NCI-H526 treated with DMSO at 0.1 percent for 48 hours (cell line): ENCODE measurements around the gene KPTN.

ENCODE experiments used
- DNase-seq: peaks from one replicate; lab custom pipeline; 2025; lab: John Stamatoyannopoulos, UW

Gene KPTN

DNA sequence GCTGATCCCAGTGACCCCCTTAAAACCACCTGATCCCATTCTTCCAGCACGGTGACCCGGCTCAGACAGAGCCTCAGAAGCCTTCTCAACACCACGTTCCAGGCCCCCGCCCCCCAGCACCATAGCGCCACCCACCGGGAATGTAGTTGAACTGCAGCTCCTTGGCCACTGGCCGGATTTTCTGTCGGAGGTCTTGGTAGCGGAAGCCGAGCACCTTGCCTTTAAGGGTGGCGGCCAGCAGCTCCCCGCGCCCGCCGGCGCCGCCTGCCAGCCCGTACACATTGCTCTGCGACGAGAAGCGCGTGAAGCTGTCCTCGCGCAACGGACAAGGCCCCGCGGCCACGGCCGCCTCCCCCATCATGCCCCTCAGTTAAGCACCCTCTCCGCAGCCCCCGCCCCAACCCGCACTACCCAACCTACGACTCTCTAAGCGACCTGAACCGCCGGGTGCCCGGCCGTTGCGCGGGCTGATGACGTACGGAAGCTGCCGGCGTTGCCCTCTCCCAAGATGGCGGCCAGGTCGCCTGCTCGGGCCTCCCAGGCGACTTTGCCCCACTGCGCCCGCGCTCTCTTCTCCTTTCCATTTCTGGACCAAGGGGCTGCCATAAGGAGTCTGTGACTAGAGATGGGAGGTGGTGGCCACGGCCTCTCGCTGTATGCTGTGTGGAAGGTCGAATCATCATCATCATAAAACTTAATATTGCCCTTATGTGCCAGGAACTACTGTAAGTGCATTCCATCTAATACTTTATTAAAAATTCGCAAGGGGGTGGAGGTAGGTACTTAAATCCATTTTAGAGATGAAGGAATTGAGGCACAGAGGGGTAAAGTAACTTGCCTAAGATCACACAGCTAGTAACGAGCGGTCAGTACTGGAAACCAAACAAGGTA, at the start of gene KPTN:
Gene KPTN (minus strand): TSS at position 420 of the 891 bp plus-strand sequence. CDS start 59 bp downstream, at position 361.
- peak; percentile 70 for DNase-seq

DNA sequence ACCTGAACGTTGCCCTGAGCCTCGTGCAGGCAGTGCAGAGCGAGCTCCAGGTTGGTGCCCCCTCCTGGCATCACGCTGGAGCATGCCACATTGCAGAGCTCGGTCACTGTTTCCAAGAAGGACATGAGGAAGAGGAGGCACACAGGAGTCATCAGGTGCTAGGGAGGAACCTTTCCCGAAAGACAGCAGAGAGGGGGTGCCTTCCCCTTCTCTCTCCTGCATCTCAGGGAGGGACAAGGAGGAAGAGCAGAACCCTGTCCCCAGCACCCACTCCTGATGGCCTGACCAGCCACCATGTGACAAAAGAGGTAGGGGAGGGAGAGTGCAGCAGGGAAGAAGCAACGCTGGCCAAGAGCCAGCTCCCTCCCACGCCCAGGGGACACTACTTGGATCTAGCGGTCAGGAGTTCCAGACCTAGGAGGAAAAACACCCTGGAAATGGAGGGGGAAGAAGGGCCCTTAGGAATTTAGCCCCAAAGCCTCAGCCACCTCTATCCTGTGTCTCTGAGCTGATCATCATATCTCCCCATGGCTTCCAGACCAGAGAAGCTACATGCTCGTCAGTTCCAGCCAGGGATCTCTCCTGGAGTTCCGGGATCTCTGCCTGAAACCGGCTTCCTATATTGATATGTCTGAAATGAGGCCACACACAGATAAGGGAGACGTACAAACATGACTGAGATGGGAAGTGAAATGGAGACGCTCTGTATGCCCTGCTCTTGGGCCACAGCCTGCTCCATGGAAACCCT, 47.8 kb upstream of the KPTN start:
- no peak for DNase-seq

DNA sequence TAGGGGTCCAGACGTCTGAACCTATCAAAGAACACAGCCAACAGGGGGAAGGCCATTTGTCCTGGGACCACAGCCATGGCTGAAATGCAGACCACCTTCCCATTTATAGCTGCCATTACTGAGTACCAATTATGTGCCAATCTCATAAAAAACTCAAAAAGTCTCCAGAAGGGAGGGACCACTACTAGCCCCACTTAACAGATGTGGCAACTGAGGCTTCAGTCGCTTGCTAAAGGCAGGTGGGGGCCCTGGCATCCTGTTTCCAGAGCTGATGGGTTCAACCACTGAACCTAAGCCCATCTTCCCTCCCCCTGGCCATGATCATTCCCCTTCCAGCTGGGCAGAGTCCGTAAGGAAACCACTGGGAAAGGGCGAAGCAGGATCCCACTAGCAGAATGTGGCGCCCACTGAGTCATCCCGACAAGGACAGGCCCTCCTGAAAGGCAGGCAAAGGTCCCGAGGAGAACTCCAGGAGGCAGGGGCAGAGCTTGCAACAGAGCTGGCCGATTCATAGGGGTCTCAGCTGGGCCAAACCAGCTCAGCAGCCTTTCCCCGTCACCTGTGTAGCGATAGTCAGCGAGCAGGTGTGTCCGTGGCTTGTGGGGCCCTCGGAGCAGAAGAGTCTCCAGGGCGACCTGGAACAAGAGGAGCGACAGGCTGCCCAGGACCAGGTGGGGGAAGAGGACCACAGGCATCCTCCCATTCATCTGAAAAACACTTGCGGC, 45.2 kb upstream of the KPTN start:
- DNase-seq = no peak

DNA sequence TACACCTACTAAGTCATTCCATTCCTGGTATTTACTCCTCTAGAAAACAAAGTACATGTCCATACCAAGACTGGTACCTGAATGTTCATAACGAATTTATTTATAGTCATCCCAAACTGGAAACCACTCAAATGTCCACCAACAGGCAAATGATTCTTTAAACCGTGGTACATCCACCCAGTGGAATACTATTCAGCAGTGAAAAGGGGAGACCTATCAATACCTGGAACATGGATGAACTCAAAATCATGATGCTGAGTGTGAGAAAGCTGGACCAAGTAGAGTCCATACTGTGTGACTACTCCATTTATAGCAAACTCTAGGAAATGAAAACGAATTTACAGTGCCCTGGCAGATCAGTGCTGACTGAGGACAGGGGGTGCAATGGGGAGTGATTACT, 42.8 kb upstream of the KPTN start:
- DNase-seq = no peak

DNA sequence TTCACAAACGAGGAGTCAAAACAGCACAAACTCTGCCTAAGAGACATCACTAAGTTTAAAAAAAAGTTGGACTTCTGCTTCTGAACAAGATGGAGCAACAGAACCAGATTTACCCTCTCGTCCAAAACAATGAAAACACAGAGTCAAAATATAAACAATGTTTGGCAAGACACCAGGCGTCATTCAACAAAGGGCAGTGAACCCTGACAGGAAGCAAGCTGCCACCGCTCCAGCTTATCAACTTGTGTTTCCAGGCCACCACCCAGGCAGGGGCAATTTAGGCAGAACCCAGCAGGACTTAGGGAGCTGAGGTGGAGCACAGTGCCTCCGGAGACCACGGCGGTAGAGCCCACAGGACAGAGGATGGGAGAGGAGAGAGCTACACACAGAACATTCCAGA, 39.5 kb upstream of the KPTN start:
- no peak for DNase-seq

DNA sequence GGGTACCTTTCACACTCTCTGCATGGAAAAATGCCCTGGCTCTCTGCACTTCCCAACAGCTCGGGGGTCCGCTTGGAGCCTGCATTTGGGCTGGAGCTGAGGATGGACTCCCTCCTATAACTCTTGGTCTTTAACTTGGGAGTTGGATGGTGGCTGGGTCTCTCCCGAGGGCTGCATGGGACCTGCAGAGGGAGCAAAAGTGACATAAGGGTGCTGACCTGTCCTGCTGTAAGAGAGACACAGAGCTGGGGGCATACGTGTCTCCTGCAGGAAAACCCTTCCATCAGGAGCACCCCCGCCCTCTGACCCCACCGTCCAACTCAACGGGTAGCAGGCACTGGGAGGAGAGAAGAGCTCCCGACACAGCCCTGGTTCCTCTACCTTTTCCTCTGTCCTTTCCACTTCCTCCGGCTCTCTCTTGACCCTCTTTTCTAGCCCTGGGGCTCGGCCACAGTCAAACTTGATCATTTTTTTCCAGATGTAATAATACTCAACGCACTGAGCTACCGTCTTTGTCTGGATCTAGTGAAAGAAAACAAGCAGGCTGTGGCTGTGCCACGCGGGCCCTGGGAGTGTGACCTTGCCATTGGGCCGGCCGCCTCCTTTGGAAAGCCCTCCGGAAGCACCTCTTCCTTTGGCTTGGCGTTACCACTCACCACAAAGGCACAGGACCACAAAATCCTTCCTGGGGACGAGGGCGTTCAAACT, 37.6 kb upstream of the KPTN start:
- no peak for DNase-seq

DNA sequence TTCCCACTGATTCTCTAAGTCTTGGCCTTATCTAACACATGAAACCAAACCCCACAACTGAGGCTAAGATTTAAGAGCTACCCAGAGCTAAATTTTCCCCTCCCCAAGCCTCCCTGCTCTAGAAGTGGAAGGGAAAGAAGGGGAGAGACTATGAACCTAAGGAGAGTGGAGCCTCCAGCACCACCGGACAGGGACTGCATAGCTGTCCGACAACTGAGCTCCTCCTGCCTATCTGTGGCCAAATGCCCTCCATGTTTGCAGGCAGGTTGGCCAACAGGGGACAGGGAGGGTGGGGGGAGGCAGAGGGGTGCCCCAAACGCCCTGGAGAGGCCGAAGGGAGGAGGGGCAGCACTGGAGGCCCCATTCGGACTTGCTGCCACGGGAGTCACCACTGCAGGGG, 36.8 kb upstream of the KPTN start:
- no peak for DNase-seq

DNA sequence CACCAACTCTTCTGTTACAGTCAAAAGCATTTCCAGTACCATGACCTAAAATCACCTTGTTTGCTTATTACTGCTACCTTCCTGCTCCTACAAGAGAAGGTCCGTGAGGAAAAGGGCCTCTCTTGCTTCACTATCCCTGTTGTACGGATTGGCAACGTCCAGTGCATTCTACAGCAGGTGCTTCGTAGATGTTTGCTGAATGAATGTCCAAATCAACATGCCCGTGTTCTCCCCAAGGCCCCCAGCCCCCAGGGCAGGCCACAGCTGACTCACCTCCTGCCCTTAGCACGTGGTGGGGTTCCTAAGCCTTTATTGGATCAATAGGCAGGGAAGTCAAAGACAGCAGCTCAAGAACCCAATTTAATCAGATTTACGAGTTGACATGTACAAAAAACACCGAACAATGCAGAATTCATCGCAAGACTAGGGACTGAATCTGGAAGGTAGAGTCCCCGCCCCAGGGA, 36.4 kb upstream of the KPTN start:
- DNase-seq = no peak

DNA sequence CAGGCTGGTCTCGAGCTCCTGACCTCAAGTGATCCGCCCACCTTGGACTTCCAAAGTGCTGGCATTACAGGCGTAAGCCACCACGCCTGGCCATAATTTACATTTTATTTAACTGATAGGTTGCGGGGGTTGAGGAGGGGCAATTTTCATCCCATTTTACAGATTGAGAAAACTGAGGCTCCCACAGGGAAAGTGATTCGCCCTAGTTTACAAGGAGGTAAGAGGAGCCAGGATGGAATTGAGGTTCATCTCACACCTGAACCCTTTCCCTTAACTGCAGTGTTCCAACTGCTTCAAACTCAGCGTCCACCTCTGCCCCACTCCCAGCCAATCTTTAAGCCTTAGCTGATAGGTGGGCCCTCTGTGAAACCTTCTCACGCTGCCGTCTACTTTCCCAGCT, 34.8 kb upstream of the KPTN start:
- no peak for DNase-seq

DNA sequence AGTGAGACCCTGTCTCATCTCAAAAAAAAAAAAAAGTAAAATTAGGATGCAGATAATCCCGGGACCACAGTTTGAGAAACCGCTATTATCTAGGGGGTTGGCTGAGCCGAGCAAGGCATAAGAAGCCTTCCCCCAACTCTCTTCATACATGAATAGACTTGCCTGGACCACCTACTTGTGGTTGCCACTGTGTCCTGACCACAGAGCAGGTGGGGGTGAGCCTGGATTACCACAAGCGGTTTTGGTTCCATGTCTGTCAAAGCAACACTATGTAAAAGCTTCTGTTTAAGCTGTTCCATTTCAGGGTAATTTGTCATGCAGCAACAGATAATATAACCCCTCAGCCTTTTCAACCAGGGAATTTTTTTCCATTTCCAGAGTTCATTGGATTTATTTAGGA, 34.1 kb upstream of the KPTN start:
- DNase-seq = no peak

DNA sequence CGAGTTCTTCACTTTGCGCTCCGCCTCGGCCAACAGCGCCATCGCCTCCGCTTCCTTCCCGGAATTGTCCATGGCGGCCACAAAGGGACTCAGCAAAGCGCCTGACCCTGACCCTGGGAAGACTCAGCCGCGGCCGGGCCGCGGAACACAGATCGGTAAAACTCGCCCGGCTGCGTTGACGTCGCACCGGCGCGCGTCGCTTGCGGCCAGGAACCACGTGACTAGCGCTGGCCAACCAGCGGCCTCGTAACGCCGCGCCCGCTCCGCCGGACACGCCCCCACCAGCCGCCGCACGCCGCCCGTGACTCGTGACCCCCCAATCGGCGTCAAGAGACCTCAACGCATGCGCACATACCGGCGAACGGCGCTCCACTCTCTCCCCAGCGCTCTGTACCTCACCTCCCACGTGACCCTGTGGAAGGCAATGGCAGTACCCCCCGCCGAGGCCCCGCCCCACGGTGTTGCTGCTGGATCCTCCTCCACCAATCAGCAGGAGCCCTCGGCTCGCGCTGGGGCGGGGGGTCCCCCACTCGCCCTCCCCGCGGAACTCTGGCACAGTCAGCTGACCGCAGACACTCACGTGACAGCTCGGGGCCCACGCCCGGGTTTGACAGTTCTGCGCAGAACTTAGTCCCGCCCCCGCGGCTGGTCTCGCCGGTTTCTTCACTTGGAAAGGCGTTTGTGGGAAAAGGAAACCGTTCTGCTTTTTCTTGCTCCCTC, 31.0 kb upstream of the KPTN start, which contains the start of gene NAPA:
Gene NAPA (minus strand): TSS at position 195 of the 720 bp plus-strand sequence. CDS start 123 bp downstream, at position 72.
- peak; percentile 100 for DNase-seq

DNA sequence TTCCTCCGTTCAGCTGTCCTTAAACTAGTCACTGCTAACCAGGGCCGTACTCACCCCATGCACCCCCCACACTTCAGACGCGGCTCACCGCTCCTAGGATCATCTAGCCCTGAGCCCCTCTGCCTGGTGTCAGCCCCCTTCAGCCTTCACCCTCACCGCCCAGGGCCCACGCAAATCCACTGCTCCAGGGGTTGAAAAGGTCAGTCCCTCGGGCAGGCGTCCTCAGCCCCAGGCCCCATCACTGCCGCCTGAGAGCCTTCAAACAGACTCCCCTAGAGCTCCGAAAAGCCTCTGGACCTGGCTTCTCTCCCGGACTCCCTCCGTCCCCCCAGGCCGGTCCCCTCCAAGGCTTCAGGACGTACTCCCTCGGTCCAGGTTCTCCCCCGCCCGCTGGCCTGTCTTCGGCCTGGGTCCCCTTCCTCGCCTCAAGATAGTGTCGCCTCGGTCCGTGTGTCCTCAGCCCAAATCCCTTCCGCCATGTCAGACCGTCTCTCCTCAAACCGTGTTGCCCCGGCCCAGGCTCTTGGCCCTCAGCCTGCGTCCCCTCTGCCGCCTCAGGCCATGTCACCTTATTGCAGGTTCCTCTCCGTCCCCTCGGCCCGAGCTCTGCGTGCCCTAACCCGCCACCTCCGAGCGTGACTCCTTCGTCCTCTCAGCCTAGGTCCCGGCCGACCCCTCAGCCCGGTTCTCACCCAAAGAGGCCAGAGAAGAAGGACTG, 30.3 kb upstream of the KPTN start:
- DNase-seq = no peak

DNA sequence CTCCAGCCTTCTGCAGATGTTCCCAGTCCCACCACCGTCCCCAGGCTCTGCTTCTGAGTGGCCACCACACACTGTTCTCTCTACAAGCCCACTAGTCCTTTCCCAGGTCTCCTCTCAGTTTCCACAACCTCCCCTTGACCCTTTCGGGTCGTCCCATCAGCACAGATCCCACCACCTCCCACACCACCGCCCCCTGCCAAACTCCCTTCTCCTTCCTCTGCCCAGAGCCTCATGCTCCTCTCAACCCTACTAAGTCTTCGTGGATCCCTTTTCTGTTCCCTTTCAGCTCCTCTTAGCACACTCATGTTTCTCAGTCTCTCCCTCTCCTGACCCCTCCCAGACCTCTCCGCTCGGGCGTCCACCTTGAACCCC, 28.9 kb upstream of the KPTN start:
- DNase-seq = no peak

DNA sequence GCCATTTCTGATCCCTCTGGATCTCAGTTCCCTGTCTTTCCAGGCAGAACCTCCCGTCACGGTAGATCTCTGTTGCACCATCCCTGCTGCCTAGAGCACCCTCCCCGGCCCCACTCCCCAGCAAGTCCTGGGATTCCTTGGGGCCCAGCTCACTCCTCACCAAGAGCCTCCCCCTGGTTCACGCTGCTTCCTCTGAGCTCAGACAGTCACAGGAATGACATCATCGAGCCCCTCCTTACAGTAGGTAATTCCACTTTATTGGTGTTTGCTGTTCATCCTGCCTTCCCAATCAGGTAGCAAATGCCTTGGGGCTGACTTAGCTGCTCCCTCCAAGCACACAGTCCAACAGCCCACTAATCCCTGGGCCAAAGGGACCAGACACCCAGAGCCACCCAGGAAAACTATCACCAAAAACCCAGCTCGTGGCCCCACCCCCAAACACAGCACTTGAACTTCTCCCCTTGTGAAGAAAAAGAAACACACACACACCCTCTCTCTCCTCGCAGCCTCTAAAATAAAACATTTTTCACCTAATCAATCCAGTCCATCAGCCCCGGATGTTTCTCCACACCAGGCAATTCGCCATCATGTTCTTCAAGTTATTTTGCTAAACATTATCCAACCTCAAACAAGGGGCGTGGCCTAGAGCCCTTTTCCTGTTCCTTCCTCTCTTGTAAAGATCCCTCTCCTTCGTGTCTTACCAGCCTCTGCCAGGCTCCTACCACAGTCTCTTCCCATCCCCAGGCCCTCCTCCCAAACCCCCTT, 28.3 kb upstream of the KPTN start:
- DNase-seq = no peak

DNA sequence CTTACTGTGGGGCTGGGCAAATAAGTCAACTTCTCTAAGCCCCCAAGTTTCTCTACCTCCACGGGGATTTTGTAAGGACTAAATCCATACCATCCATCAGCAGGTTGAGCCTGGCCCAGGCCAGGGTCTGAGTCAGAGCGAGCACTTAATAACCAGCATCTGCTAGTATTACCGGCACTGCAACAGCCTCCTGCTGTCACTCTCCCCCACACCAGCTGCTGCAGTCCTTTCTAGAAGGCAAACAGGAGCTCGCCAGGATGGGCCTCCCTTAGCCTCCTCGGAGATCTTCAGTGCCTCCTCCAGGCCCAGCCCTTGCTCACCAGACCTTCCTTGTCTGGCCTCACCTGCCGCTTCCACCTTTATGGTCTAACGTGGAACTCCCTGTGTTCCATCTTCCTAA, 27.7 kb upstream of the KPTN start:
- no peak for DNase-seq

DNA sequence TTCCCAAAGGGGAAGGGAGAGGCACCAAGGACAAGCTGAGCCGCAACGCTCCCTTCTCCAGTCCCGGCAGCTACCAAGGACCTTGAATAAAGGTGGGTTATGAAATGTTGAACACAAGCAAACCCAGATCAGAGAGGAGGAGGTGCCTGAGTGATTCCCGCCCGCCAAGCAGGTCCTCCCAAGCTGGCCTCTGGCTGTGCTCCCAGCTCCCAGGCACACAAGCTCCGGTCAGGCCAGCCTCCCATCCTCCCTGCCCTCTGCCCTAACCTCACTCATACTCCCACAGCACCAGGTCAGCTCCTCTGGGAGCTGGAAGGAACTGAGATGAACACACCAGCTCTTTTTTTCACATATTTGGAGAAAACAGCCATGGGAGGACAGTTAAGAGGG, 27.1 kb upstream of the KPTN start:
- DNase-seq = no peak

DNA sequence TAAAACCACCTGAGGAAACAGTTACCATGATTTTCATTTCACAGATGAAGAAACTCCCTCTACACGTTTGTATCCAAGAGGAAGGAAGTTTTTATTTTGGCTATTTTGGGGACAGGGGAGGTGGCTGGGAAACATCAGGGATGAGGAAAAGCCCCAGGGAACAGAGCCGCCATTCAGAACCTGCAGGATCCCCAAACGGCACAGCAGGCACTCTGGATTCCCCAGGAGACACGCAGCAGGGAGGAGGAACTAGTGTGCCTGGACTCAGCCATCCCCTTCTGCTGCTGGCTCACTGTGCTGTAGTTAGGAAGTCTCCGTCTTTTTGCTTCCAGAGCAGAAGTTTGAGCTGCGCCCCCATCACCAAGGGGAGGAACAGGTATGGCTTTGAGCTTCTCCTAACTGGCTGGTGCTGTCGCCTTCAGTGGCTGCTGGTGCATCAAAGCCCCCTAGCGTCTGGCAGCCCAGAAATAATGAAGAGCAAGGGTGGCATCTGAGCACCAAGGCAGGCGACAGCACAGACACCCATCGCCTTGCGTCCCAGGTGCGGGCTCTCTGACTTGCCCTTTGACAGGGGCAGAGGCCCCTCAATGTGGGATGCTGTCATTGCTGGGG, 26.6 kb upstream of the KPTN start:
- no peak for DNase-seq

DNA sequence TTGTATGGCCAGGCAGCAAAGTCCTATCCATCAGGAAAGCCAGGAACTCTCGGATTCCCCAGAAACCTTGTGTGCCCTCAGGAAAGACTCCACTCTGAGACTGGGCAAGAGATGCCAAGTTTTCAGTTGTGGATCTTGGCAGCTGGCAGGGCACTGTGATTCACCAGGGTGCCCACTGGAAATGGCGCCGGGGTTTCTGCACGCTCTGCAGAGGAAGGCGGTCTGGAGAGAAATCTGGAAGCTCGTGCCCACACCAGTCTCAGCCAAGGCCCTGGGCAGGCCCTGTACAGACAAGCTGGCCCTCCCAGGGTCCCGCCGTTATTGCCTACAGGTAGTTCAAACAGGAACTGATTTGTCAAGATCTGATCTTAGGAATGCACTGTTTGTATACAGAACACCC, 26.0 kb upstream of the KPTN start:
- DNase-seq = no peak

DNA sequence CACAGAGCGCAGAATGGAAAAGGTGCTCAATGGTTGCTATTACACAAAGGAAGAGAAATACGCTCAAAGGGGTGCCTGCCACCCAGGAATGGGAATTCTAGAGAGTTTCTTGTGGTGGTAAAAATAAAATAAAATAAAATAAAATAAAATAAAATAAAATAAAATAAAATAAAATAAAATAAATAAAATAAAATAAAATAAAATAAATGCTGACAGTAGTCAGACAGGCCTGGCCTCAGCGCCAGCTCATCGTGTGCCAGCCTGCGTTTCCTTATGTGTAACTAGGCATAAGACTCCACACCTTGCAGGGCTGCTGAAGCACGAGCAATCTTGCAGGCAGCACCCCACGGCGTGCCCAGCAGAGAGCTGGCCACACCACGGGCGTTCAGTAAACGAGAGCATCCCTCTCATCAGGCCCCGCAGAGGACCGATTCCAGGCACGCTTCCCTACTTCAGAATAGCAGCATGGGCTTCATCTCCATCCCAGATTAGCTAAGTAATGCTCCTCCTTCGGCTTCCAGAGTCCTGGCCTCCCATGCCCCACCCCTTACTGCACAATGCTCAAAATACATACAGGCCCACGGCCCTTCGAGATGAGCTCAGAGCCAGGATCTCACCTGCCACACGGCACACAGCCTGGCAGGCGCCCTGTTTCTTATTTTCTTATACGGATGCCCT, 25.3 kb upstream of the KPTN start:
- no peak for DNase-seq
